SK-N-MC (cell line): ENCODE measurements around the gene CTF1.

ENCODE experiments used
- DNase-seq: peaks from one replicate; pipeline ENCODE4 v3.0.0-alpha.2; 2011; ENCODE audit warnings: low read depth, low spot score
- H3K27ac ChIP-seq: fragments of 200-600 bp; sonication (generic); 2 replicates; pipeline ENCODE4 v1.5.1; 2016; ENCODE audit warnings: mixed run types
- H3K36me3 ChIP-seq: fragments of 200-600 bp; sonication (generic); 2 replicates; pipeline ENCODE4 v1.6.1; 2017; ENCODE audit warnings: antibody characterized with exemption, low read length, mixed read lengths; ENCODE audit not compliant: insufficient read depth
- H3K4me3 ChIP-seq: fragments of 200-600 bp; sonication (generic); 2 replicates; pipeline ENCODE4 v1.5.1; 2016
- H3K9ac ChIP-seq: fragments of 200-600 bp; sonication (generic); 2 replicates; pipeline ENCODE4 v1.8.0; 2017; ENCODE audit warnings: mixed run types, mixed read lengths; ENCODE audit not compliant: insufficient read length
- H3K9me3 ChIP-seq: fragments of 200-600 bp; sonication (generic); 2 replicates; pipeline ENCODE4 v1.6.1; 2017; ENCODE audit warnings: low read depth, mild to moderate bottlenecking, antibody characterized with exemption, low read length, moderate library complexity, mixed read lengths
- EZH2 ChIP-seq: fragments of 200-600 bp; sonication (generic); IDR thresholded peaks from one replicate; pipeline ENCODE4 v1.6.1; 2017; ENCODE audit warnings: antibody characterized with exemption
- FOXP2 ChIP-seq: optimal IDR thresholded peaks from 2 replicates; pipeline ENCODE3; 2011; ENCODE audit warnings: mild to moderate bottlenecking, moderate library complexity; ENCODE audit not compliant: insufficient read depth; ENCODE audit errors: extremely low read length, control extremely low read depth
- POLR2AphosphoS5 ChIP-seq: IDR thresholded peaks from 2 replicates; pipeline ENCODE4 v1.6.1; 2012; ENCODE audit warnings: mild to moderate bottlenecking, low read depth, low read length, borderline replicate concordance

CTF1 gene

GRCh38 chr16:30893417-30893743 is 3.0 kb upstream of the CTF1 start:
- Histone ChIP-seq H3K36me3 (peaks cover 3% of the 10 kb centered on the region; the same call in 1 of the 2 replicates), H3K27ac (no peak overlapping the region), H3K9me3 (no peaks in the 10 kb centered on the region), H3K9ac (peak overlapping the region; percentile 79), H3K4me3 (peak overlapping the region; percentile 84)
- TF ChIP-seq FOXP2 (no peak), EZH2 (no peak), POLR2AphosphoS5 (no peak)
- no peak for DNase-seq

DNA sequence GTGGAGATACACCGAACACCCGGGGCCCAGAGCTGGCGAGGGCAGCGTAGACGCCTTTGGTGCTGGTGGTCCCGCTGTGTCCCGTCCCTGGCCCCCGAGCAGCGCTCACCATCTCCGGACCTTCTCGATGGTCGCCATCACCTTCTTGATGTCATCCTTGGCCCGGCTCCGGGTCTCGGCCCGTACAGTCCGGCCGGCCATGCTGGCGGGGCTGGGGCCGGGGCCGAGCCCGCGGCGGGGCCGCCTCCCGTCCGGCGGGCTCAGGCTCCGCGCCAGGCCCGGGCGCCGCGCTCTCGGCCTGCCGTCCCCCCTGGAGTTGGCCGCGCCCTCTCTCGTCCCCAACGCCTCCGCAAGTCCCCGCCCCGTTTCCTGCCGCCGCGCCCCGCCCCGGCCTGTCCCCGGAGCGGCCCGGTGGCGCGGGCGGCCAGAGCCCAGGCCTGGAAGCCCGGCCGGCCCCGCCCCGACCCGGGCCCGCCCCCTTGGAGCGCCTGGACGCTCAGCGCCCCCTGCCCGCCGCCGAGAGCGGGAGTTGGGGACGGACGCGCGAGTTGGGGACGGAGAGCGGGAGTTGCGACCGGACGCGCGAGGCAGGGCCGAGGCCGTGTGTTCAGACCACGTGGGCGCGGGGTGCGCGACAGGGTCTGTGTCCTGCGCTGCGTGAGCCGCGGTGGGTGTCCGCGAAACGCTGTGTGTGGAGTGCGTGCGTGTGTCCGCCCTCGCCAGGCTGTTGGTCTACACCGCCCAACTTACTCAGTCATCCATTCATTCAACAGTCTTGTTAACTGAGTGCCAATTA is 2.5 kb upstream of the CTF1 start, which contains the start of gene BCL7C:
Gene BCL7C, minus strand, starts transcription at position 334 of the 796 bp plus-strand sequence. Its CDS starts 133 bp downstream, at position 201.
- DNase-seq: no peak
- TF ChIP-seq FOXP2: no peak
- TF ChIP-seq POLR2AphosphoS5: peak; percentile 21; the same call in 1 of the 2 replicates
- TF ChIP-seq EZH2: no peak
- Histone ChIP-seq H3K27ac (peak within 1 kb of the TSS; percentile 85), H3K9ac (peak within 1 kb of the TSS; percentile 79), H3K36me3 (peaks cover under 1% of the 10 kb centered on the region; the same call in 1 of the 2 replicates), H3K4me3 (peak within 1 kb of the TSS; percentile 84), H3K9me3 (no peaks in the 10 kb centered on the region)

GRCh38 chr16:30894540-30895368 is 1.7 kb upstream of the CTF1 start:
- Histone ChIP-seq H3K36me3 (no peaks in the 10 kb centered on the region), H3K27ac (peak overlapping the region; percentile 85), H3K9me3 (no peaks in the 10 kb centered on the region), H3K9ac (no peak overlapping the region), H3K4me3 (peak overlapping the region; percentile 30; the same call in 1 of the 2 replicates)
- no peak for TF ChIP-seq EZH2
- no peak for TF ChIP-seq FOXP2
- TF ChIP-seq POLR2AphosphoS5: no peak
- DNase-seq: no peak

DNA sequence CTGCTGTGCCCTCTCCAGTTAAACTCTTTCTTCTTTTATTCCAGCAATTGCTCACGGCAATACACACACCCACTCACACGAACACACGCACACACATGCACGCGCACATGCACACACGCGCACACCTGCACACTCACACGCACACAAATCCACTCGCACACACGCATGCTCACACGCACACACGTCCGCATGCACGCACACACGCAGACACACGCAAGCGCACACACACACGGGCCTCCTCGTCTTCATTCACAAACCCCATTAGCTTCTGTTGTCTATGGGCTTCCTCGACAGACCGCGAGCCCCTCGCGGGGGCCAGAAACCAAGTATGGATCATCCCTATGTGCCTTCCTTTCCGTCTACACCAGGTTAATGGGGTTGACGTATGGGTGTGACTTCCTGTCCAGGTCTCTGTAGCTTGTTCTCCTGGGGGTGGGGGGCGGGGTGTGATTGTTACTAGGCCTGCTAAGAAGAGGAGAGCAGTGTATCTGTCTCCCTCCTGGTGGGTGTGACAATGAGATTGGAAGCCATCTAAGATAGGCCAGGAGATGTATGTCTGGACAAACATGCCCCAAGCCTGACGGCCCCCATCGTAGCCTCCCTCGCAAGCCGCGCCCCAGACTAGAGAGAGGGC is 670 bp upstream of the CTF1 start:
- DNase-seq: no peak
- peak overlapping the region; percentile 39 for H3K9ac ChIP-seq
- H3K36me3 ChIP-seq: no peaks in the 10 kb centered on the region
- no peak for TF ChIP-seq FOXP2
- no peak for TF ChIP-seq EZH2
- TF ChIP-seq POLR2AphosphoS5: no peak
- peak overlapping the region; percentile 85 for H3K27ac ChIP-seq
- H3K9me3 ChIP-seq: no peaks in the 10 kb centered on the region
- H3K4me3 ChIP-seq: peak overlapping the region; percentile 90

- TF ChIP-seq FOXP2: no peak
- TF ChIP-seq EZH2: no peak
- no peak for TF ChIP-seq POLR2AphosphoS5
- no peaks in the 10 kb centered on the region for H3K9me3 ChIP-seq
- no peaks in the 10 kb centered on the region for H3K36me3 ChIP-seq
- H3K9ac ChIP-seq: peak overlapping the region; percentile 46
- peak overlapping the region; percentile 90 for H3K4me3 ChIP-seq
- peak overlapping the region; percentile 85 for H3K27ac ChIP-seq
- DNase-seq: peak; percentile 48
Measured at GRCh38 chr16:30896889-30897733, 697 bp downstream of the CTF1 start.

GRCh38 chr16:30899794-30900193 is 3.4 kb downstream of the CTF1 start:
- TF ChIP-seq FOXP2 (no peak), EZH2 (no peak), POLR2AphosphoS5 (no peak)
- Histone ChIP-seq H3K27ac (no peak overlapping the region), H3K9ac (no peak overlapping the region), H3K9me3 (no peaks in the 10 kb centered on the region), H3K4me3 (no peak overlapping the region), H3K36me3 (no peaks in the 10 kb centered on the region)
- no peak for DNase-seq

DNA sequence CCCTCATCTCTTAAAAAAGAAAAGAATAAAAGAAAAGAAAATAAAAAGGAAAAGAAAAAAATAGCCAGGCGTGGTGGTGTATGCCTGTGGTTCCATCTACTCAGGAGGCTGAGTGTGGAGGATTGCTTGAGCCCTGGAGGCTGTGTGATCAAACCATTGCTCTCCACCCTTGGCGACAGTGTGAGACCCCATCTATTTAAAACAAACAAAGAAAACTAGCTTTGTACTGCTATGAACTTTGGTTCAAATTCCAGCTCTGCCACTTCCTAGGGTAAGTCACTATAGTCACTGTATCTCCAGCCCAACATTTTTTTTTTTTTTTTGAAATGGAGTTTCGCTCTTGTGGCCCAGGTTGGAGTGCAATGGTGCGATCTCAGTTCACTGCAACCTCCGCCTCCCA is 4.2 kb downstream of the CTF1 start:
- no peak overlapping the region for H3K27ac ChIP-seq
- no peak for DNase-seq
- no peak overlapping the region for H3K9ac ChIP-seq
- no peaks in the 10 kb centered on the region for H3K9me3 ChIP-seq
- H3K36me3 ChIP-seq: no peaks in the 10 kb centered on the region
- no peak overlapping the region for H3K4me3 ChIP-seq
- TF ChIP-seq POLR2AphosphoS5 (no peak), EZH2 (no peak), FOXP2 (no peak)
